Measurements from ENCODE around the gene EZH1.

EZH1 gene

GRCh38 chr17:42709561-42709960, 35.3 kb downstream of the EZH1 start:
- no peak for DNase-seq (ENCODE audit: low spot score)

- no peak for DNase-seq (ENCODE audit: low spot score)
Observed at GRCh38 chr17:42708588-42708987, 36.3 kb downstream of the EZH1 start.

GRCh38 chr17:42706732-42707131, 38.1 kb downstream of the EZH1 start:
- no peak for DNase-seq (ENCODE audit: low spot score)

- DNase-seq (ENCODE audit: low spot score) = no peak
Observed at GRCh38 chr17:42704837-42705494, 39.9 kb downstream of the EZH1 start.

- no peak for DNase-seq (ENCODE audit: low spot score)
Observed at GRCh38 chr17:42704490-42704836, 40.4 kb downstream of the EZH1 start.

- DNase-seq (ENCODE audit: low spot score) = no peak
Observed at GRCh38 chr17:42702446-42702845, 42.4 kb downstream of the EZH1 start.

- no peak for DNase-seq (ENCODE audit: low spot score)
Observed at GRCh38 chr17:42700586-42701289, 44.1 kb downstream of the EZH1 start.

GRCh38 chr17:42699415-42699740, 45.5 kb downstream of the EZH1 start:
- no peak for DNase-seq (ENCODE audit: low spot score)

- no peak for DNase-seq (ENCODE audit: low spot score)
Observed at GRCh38 chr17:42698736-42699414, 46.0 kb downstream of the EZH1 start.

GRCh38 chr17:42697108-42697811, 47.6 kb downstream of the EZH1 start:
- DNase-seq (ENCODE audit: low spot score) = no peak

GRCh38 chr17:42695500-42695899, 49.3 kb downstream of the EZH1 start:
- DNase-seq (ENCODE audit: low spot score) = no peak

- no peak for DNase-seq (ENCODE audit: low spot score)
Observed at GRCh38 chr17:42694524-42694923, 50.3 kb downstream of the EZH1 start.

- DNase-seq (ENCODE audit: low spot score) = no peak
Observed at GRCh38 chr17:42692489-42692888, 52.4 kb downstream of the EZH1 start.

GRCh38 chr17:42691021-42691545, 53.8 kb downstream of the EZH1 start:
- DNase-seq (ENCODE audit: low spot score) = no peak

GRCh38 chr17:42690596-42690995, 54.2 kb downstream of the EZH1 start:
- DNase-seq (ENCODE audit: low spot score) = no peak

GRCh38 chr17:42687707-42688320, 57.0 kb downstream of the EZH1 start:
- no peak for DNase-seq (ENCODE audit: low spot score)

- no peak for DNase-seq (ENCODE audit: low spot score)
Observed at GRCh38 chr17:42686520-42687128, 58.2 kb downstream of the EZH1 start.

- DNase-seq (ENCODE audit: low spot score) = no peak
Observed at GRCh38 chr17:42685831-42686230, 59.0 kb downstream of the EZH1 start.

GRCh38 chr17:42684929-42685556, 59.8 kb downstream of the EZH1 start:
- no peak for DNase-seq (ENCODE audit: low spot score)

GRCh38 chr17:42683407-42684034, 61.3 kb downstream of the EZH1 start:
- peak; percentile 45 for DNase-seq (ENCODE audit: low spot score)

Measured in Ammon's horn (tissue), 1 donor.